ENCODE results near the gene TROAP.

The TROAP gene

GRCh38 chr12:49344486-49345050 lies 21.5 kb downstream of the TROAP start:
- no peak for DNase-seq

- no peak for DNase-seq
Measured at GRCh38 chr12:49345051-49345824, 22.2 kb downstream of the TROAP start.

- DNase-seq = no peak
Measured at GRCh38 chr12:49345825-49346658, 23.0 kb downstream of the TROAP start.

GRCh38 chr12:49346659-49347310 lies 23.7 kb downstream of the TROAP start, which contains the start of gene DNAJC22:
DNAJC22 (plus strand) TSS chr12:49346888; CDS start chr12:49348873, 1,985 bp downstream.
- DNase-seq = no peak

- DNase-seq = peak; percentile 16 to 39
Measured at GRCh38 chr12:49347311-49348193, 24.5 kb downstream of the TROAP start.

- DNase-seq = no peak
Measured at GRCh38 chr12:49348781-49349180, 25.7 kb downstream of the TROAP start.

GRCh38 chr12:49349266-49349665 lies 26.2 kb downstream of the TROAP start:
- DNase-seq = no peak

- no peak for DNase-seq
Measured at GRCh38 chr12:49352351-49352750, 29.3 kb downstream of the TROAP start.

GRCh38 chr12:49355913-49356312 lies 32.9 kb downstream of the TROAP start:
- DNase-seq = no peak

GRCh38 chr12:49357103-49357678 lies 34.1 kb downstream of the TROAP start:
- DNase-seq = no peak

- peak in 1 of 2 donors; percentile 85 for DNase-seq
Measured at GRCh38 chr12:49358483-49359141, 35.6 kb downstream of the TROAP start.

- DNase-seq = no peak
Measured at GRCh38 chr12:49359671-49360070, 36.6 kb downstream of the TROAP start.

- no peak for DNase-seq
Measured at GRCh38 chr12:49362077-49362476, 39.0 kb downstream of the TROAP start.

- DNase-seq = no peak
Measured at GRCh38 chr12:49364989-49365388, 41.9 kb downstream of the TROAP start.

- no peak for DNase-seq
Measured at GRCh38 chr12:49365542-49365941, 42.5 kb downstream of the TROAP start.

- DNase-seq = no peak
Measured at GRCh38 chr12:49366096-49366651, 43.1 kb downstream of the TROAP start.

- peak; percentile 79 to 83 for DNase-seq
Measured at GRCh38 chr12:49366652-49367380, 43.8 kb downstream of the TROAP start.

GRCh38 chr12:49367381-49368239 lies 44.6 kb downstream of the TROAP start, which contains the start of gene SPATS2:
SPATS2 (plus strand) TSS chr12:49367462; CDS start chr12:49461013, 93,551 bp downstream.
- peak in 1 of 2 donors; percentile 61 for DNase-seq

- no peak for DNase-seq
Measured at GRCh38 chr12:49368240-49368600, 45.2 kb downstream of the TROAP start.

Data from bone marrow (tissue), 2 donors.